Endothelial cell (in vitro differentiated cells): Measurements from ENCODE around the gene SEC24A. TPM values are rescaled to one million over a fixed set of nuclear protein-coding genes. Genes with fewer than 3 reads are reported as not detected.
"Not testable (repeated sequence)": the region's sequence is repeated elsewhere in the genome, so short reads cannot be mapped to it uniquely, and the experiment has no call there.

Experiments used
- DNase-seq: peaks from one replicate; pipeline ENCODE4 v3.0.0; 2021; ENCODE audit warnings: low spot score
- H3K27ac Mint-ChIP-seq: one replicate; pipeline ENCODE4 v1.8.0; 2021; ENCODE audit warnings: mixed read lengths, inconsistent platforms; ENCODE audit not compliant: unreplicated experiment
- H3K27me3 Mint-ChIP-seq: one replicate; pipeline ENCODE4 v1.8.0; 2021; ENCODE audit warnings: mild to moderate bottlenecking, moderate library complexity, mixed read lengths, inconsistent platforms; ENCODE audit not compliant: unreplicated experiment
- H3K36me3 Mint-ChIP-seq: one replicate; pipeline ENCODE4 v1.8.0; 2021; ENCODE audit warnings: mild to moderate bottlenecking, low read depth, mixed read lengths, inconsistent platforms; ENCODE audit not compliant: unreplicated experiment
- H3K4me1 Mint-ChIP-seq: one replicate; pipeline ENCODE4 v1.8.0; 2021; ENCODE audit warnings: mild to moderate bottlenecking, mixed read lengths, inconsistent platforms; ENCODE audit not compliant: unreplicated experiment
- H3K4me3 Mint-ChIP-seq: one replicate; pipeline ENCODE4 v1.8.0; 2021; ENCODE audit warnings: mild to moderate bottlenecking, mixed read lengths, inconsistent platforms; ENCODE audit not compliant: unreplicated experiment
- H3K9me3 Mint-ChIP-seq: one replicate; pipeline ENCODE4 v1.8.0; 2021; ENCODE audit warnings: mixed read lengths, inconsistent platforms; ENCODE audit not compliant: unreplicated experiment
- total RNA-seq: library from RNA; stranded (reverse); fragmentation: NEBNext Ultra II Directional; extraction: Animal tissue kit (Norgen Biotek cat#: 25700); gene quantifications from one replicate; pipeline ENCODE4 v1.2.1, GENCODE V29; 2021; ENCODE audit not compliant: unreplicated experiment
- TF ChIP-seq, protein P1 (sequence below): fragments of 200-600 bp; sonication (generic); IDR thresholded peaks from one replicate; pipeline ENCODE4 v1.5.0; 2021; ENCODE audit warnings: antibody characterized with exemption; ENCODE audit not compliant: unreplicated experiment

Gene SEC24A
- total RNA-seq, 1 donor from 2014 or later = 17.6 TPM

- DNase-seq = no peak
- H3K4me1 Mint-ChIP-seq = peaks cover 13% of the 10 kb centered on the region
- H3K9me3 Mint-ChIP-seq = no peaks in the 10 kb centered on the region
- H3K36me3 Mint-ChIP-seq = no peaks in the 10 kb centered on the region
- H3K4me3 Mint-ChIP-seq = peak overlapping the region; percentile 98
- H3K27me3 Mint-ChIP-seq = peaks cover 8% of the 10 kb centered on the region
- TF ChIP-seq, protein P1, sequence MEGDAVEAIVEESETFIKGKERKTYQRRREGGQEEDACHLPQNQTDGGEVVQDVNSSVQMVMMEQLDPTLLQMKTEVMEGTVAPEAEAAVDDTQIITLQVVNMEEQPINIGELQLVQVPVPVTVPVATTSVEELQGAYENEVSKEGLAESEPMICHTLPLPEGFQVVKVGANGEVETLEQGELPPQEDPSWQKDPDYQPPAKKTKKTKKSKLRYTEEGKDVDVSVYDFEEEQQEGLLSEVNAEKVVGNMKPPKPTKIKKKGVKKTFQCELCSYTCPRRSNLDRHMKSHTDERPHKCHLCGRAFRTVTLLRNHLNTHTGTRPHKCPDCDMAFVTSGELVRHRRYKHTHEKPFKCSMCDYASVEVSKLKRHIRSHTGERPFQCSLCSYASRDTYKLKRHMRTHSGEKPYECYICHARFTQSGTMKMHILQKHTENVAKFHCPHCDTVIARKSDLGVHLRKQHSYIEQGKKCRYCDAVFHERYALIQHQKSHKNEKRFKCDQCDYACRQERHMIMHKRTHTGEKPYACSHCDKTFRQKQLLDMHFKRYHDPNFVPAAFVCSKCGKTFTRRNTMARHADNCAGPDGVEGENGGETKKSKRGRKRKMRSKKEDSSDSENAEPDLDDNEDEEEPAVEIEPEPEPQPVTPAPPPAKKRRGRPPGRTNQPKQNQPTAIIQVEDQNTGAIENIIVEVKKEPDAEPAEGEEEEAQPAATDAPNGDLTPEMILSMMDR = no peak
- peak overlapping the region; percentile 92 for H3K27ac Mint-ChIP-seq
These were observed 714 bp downstream of the SEC24A start for GRCh38 chr5:134649163-134649835.

GRCh38 chr5:134650660-134651059, 2.1 kb downstream of the SEC24A start:
- not testable (repeated sequence) for DNase-seq, H3K27ac Mint-ChIP-seq, H3K4me3 Mint-ChIP-seq, H3K27me3 Mint-ChIP-seq, H3K36me3 Mint-ChIP-seq, H3K9me3 Mint-ChIP-seq
- peaks cover 13% of the 10 kb centered on the region for H3K4me1 Mint-ChIP-seq

DNA sequence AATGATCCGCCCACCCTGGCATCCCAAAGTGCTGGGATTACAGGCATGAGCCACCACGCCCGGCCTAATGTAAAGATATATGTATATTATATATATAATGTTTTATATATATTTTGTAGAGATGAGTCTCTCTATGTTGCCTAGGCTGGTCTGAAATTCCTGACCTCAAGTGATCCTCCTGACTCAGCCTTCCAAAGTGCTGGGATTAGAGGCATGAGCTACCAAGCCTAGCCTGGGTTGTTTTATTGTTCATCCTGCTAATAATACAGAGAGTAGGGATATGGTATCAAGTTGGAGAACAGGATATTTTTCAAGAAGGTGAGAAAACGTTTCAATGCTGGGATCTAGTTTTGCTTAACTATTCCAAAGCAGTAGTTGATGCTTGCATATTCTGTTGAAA, 2.9 kb downstream of the SEC24A start:
- H3K36me3 Mint-ChIP-seq = no peaks in the 10 kb centered on the region
- no peaks in the 10 kb centered on the region for H3K9me3 Mint-ChIP-seq
- H3K4me3 Mint-ChIP-seq = no peak overlapping the region
- no peak for DNase-seq
- peaks cover 8% of the 10 kb centered on the region for H3K27me3 Mint-ChIP-seq
- no peak overlapping the region for H3K27ac Mint-ChIP-seq
- TF ChIP-seq, protein P1 = no peak
- H3K4me1 Mint-ChIP-seq = peaks cover 13% of the 10 kb centered on the region

GRCh38 chr5:134656690-134657089, 8.1 kb downstream of the SEC24A start:
- peaks cover 3% of the 10 kb centered on the region for H3K4me1 Mint-ChIP-seq
- H3K27ac Mint-ChIP-seq = no peak overlapping the region
- no peak overlapping the region for H3K4me3 Mint-ChIP-seq
- TF ChIP-seq, protein P1 = no peak
- no peaks in the 10 kb centered on the region for H3K36me3 Mint-ChIP-seq
- no peaks in the 10 kb centered on the region for H3K9me3 Mint-ChIP-seq
- H3K27me3 Mint-ChIP-seq = no peaks in the 10 kb centered on the region
- no peak for DNase-seq

GRCh38 chr5:134659456-134659855, 10.9 kb downstream of the SEC24A start:
- DNase-seq = no peak
- TF ChIP-seq, protein P1 = no peak
- Mint-ChIP-seq H3K27ac (peak overlapping the region; percentile 88), H3K36me3 (peaks cover 5% of the 10 kb centered on the region), H3K4me1 (peaks cover 3% of the 10 kb centered on the region), H3K9me3 (no peaks in the 10 kb centered on the region), H3K27me3 (no peaks in the 10 kb centered on the region), H3K4me3 (no peak overlapping the region)
